Activated T-cell treated with anti-CD3 and anti-CD28 coated beads, Interleukin-2, amount 50 U/mL, for 48 hours (primary cell): ENCODE data around the gene KMT2E.
"Not testable (repeated sequence)": the region's sequence is repeated elsewhere in the genome, so short reads cannot be mapped to it uniquely, and the experiment has no call there.

Experiments
- DNase-seq, 2 experiments: peaks; one replicate each; pipeline ENCODE4 v3.0.0-alpha.2; 2020

KMT2E gene

DNA sequence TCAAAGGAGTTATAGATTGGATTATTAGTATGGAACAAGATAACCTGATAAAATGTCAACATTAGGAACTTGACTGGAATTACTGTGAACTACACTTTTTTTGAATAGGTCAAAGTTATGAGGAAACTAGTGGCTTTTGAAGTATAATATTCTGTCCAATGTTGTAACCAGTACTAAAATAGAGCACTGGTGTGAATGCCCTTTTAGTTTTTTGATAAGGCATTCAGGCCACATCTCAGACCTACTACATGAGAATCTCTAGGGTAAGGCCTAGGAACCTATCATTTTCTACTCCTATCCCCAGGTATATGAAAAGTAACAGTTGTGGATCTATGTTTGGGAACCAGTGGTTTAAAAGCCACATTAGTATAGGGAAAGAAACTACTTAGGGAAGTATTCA is 16.4 kb downstream of the KMT2E start:
- no peak for DNase-seq

GRCh38 chr7:105032553-105033214 is 18.7 kb downstream of the KMT2E start:
- no peak for DNase-seq

- no peak for DNase-seq
Observed at GRCh38 chr7:105035349-105035748, 21.3 kb downstream of the KMT2E start.

DNA sequence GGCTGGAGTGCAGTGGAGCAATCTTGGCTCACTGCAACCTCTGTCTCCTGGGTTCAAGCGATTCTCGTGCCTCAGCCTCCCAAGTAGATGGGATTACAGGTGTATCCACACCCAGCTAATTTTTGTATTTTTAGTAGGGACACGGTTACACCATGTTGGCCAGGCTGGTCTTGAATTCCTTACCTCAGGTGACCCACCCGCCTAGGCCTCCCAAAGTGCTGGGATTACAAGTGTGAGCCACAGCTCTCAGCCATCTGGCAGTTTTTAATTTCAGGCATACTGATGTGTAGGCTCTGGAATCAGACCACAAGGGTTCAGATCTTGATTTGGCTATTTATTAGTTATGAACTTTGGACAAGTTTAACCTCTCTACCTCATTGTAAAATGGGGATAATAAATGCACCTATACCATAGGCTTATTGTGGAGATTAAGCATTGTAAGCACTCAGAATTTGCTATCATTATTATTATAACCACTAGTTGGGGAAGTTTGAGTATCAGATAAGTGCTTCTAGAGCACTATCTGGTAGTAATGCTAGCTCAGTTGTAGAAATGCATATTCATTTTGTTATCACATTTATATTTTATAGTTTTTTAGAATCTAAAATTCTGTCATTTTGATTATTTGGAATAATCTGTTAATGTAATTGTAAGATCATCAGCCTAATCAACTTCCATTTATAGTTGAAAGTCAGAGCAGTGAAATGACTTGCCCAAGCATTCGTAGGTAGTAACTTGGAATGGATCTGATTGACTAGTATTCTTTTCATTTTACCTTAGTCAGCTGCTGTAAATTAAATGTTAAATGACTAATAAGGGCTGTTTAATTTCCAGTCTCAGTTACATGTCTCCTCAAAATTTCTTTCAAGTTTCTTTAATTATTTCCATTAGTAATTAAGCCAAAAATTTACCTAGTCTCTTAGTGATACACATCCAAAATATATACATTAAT is 22.5 kb downstream of the KMT2E start:
- DNase-seq = no peak

- no peak for DNase-seq
Observed at GRCh38 chr7:105037319-105037718, 23.3 kb downstream of the KMT2E start.

- DNase-seq = no peak
Observed at GRCh38 chr7:105044449-105045070, 30.6 kb downstream of the KMT2E start.

- no peak for DNase-seq
Observed at GRCh38 chr7:105046414-105046813, 32.4 kb downstream of the KMT2E start.

DNA sequence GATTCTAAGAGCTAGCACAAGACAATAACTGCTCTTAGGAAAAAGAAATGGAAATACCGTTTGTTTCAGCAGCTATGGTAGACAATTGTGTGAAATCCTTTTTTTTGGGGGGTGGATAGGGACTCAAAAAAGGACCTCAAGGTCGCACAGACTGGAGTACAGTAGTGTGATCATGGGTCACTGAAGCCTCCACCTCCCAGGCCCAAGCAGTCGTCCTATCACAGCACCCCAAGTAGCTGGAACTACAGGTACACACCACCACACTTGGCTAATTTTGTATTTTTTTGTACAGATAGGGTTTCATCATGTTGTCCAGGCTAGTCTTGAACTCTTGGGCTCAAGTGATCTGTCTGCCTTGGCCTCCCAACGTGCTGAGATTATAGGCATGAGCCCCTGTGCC is 33.9 kb downstream of the KMT2E start:
- no peak for DNase-seq

GRCh38 chr7:105050493-105050892 is 36.5 kb downstream of the KMT2E start:
- DNase-seq = no peak

GRCh38 chr7:105050899-105051298 is 36.9 kb downstream of the KMT2E start:
- DNase-seq = not testable (repeated sequence)

- no peak for DNase-seq
Observed at GRCh38 chr7:105055084-105055483, 41.1 kb downstream of the KMT2E start.

- no peak for DNase-seq
Observed at GRCh38 chr7:105055621-105056020, 41.6 kb downstream of the KMT2E start.

DNA sequence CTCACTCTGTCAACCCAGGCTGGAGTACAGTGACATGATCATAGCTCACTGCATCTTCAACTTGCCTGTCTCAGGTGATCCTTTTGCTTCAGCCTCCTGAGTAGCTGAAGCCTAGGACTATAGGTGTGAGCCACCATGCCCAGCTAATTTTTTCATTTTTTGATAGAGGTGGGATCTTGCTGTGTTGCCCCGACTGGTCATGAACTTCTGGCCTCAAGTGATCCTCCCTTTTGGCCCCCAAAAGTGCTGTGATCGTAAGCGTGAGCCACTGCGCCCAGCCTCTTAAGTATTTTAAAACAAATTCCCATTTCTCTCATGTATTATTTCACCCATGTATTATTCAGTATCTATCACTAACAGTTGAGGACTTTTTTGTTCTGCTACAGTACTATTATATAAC is 43.5 kb downstream of the KMT2E start:
- no peak for DNase-seq

DNA sequence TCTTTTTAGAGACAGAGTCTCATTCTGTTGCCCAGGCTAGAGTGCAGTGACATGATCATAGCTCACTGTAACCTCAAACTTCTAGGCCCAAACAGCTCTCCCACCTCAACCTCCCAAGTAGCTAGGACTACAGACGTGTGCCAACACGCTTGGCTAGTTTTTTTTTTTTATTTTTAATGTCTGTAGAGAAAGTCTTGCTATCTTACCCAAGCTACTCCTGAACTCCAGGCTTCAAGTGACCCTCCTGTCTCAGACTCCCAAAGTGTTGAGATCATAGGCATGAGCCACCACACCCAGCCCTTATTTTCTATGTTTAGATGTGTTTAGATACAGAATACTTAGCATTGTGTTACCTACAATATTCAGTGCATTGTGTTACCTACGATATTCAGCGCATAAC is 46.4 kb downstream of the KMT2E start:
- no peak for DNase-seq

DNA sequence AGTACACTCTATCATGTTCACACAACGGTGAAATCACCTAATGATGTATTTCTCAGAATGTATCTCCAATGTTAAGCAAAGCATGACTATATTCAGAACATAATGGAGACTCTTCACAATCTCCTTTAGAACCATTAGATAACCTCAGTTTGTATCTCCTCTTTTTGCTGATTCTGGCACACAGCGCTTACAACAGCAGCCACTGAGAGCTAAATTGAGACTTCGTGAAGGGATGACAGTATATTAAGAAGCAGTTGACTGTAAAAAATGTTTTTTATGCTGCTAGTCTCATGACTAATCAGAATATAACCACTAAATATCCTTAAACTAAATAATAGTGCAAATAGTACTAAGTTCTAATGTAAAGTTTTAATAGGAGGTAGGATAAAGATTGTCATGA is 46.9 kb downstream of the KMT2E start:
- DNase-seq = no peak

DNA sequence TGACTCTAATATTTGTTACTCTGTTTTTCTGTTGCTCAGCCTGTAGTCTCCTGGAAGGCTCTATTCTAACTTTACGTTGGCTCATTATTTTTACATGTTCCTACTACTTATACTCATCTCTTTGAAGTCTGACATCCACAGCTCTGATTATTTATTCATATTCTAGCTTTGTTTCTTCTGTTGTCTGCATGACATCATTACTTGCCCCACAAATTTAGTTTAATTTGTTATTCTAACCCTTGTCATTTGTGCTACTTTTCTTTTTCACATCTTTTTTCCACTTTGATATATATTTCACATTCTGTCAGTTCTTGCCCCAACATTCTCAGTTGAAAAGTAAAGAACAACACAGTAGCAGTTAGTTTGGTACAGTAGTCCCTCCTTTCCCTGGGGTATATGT is 51.1 kb downstream of the KMT2E start:
- no peak for DNase-seq

DNA sequence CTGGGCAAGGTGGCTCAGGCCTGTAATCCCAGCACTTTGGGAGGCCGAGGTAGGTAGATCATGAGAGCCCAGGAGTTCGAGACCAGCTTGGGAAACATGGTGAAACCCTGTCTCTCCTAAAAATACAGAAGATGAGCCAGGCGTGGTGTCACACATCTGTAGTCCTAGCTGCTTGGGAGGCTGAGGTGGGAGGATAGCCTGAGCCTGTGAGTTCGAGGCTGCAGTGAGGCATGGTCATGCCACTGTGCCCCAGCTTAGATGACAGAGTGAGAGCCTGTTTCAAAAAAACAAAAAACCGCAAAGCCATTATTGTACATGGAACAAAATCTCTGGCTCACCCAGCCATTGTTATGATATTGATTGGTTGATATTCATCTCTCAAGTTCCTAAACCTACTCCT is 53.7 kb downstream of the KMT2E start:
- DNase-seq = no peak

DNA sequence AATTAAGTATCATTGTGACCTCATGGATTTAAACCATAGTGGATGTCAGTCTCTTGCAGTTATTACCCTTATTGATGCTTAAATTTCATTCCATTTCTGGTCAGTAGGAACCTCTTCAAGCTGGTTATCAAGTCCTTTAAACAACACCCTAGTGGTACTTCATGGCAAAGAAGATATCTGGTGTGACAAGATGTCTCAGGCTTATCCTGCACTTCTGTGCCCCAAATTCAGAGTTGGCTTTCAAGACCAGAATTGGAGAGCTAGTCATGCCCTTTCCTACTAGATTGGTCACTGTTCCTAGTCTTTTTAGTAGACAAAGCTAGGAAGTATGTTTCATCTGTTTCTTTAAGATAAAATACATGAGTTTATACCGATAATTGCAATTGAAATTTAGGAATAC is 54.9 kb downstream of the KMT2E start:
- DNase-seq = no peak

DNA sequence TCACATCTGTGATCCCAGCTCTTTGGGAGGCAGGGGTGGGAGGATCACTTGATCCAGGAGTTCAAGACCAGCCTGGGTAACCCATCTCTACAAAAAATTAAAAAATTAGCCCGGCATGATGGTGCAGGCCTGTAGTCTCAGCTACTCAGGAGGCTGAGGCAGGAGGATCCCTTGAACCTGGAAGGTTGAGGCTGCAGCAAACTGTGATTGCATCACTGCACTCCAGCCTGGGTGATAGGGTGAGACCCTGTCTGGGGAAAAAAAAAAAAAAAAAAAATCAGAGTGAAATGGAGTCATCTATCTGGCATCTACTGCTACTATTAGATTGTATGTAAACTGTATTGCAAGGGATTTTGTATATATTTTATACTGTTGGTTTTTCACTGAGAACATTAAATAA is 59.1 kb downstream of the KMT2E start:
- no peak for DNase-seq

DNA sequence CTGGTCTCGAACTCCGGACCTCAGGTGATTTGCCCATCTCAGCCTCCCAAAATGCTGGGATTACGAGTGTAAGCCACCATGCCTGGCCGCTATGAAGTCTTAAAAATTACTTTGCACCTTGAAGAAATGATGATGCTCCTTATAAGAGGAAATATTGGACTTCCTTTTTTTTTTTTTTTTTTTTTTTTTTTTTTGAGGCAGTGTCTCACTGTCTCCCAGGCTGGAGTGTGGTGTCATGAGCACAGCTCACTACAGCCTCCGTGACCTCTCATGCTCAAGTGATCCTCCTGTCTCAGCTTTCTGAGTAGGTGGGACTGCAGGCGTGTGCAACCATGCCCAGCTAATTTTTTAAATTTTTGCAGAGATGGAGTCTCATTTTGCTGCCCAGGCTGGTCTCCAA is 65.3 kb downstream of the KMT2E start:
- DNase-seq = no peak

GRCh38 chr7:105084581-105084980 is 70.6 kb downstream of the KMT2E start:
- no peak for DNase-seq

- no peak for DNase-seq
Observed at GRCh38 chr7:105086850-105087249, 72.8 kb downstream of the KMT2E start.

DNA sequence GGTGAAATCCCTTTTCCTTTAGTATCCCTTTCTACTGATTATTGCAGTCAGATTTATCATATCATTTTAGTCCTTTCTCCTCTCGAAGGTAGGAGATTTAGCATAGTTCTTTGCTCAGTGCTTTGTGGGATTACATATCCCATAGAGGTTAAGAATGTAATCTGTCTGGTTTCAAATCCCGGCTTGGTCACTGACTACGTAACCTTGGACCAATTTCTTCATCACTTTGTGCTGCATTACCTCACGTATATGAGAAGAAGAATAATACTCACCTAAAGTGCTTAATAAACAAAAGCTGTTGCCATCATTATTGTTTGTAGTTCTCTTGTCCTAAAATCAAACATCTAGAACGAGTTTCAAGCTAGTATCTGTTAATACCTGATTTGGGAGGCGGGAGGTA is 74.0 kb downstream of the KMT2E start:
- no peak for DNase-seq

GRCh38 chr7:105088456-105088855 is 74.5 kb downstream of the KMT2E start:
- no peak for DNase-seq
